ENCODE measurements around the gene CALHM2.

- TF ChIP-seq CTCF (IDR thresholded peaks at IDR 0.05), result no peak
- TF ChIP-seq MAX (IDR thresholded peaks at IDR 0.05; ENCODE audit: low read depth), result no peak
Measured at GRCh38 chr10:103469201-103469600, 17.0 kb upstream of the CALHM2 start.
